Endodermal cell (in vitro differentiated cells): ENCODE data around the gene ELFN1. TPM values are rescaled to one million over a fixed set of nuclear protein-coding genes. Genes with fewer than 3 reads are reported as not detected.

Experiments
- DNase-seq: peaks from one replicate; pipeline ENCODE4 v3.0.0-alpha.2; 2017
- H3K27ac ChIP-seq: 2 replicates; pipeline ENCODE4 v1.5.1; 2013; ENCODE audit warnings: mild to moderate bottlenecking, low read depth, low read length, moderate library complexity
- H3K27me3 ChIP-seq: 2 replicates; pipeline ENCODE4 v1.6.1; 2013; ENCODE audit warnings: mild to moderate bottlenecking, low read length, moderate library complexity; ENCODE audit not compliant: insufficient read depth, control insufficient read depth, poor library complexity, severe bottlenecking
- H3K36me3 ChIP-seq: 2 replicates; pipeline ENCODE4 v1.7.0; 2013; ENCODE audit warnings: mild to moderate bottlenecking, low read length, moderate library complexity; ENCODE audit not compliant: control insufficient read depth, insufficient read depth
- H3K4me1 ChIP-seq: one replicate; pipeline ENCODE4 v1.7.0; 2013; ENCODE audit warnings: low read length; ENCODE audit not compliant: control insufficient read depth, insufficient read depth
- H3K4me3 ChIP-seq: 2 replicates; pipeline ENCODE4 v1.5.1; 2013; ENCODE audit warnings: mild to moderate bottlenecking, low read length, moderate library complexity
- H3K9ac ChIP-seq: 2 replicates; pipeline ENCODE4 v1.6.1; 2013; ENCODE audit warnings: mild to moderate bottlenecking, low read length, moderate library complexity; ENCODE audit not compliant: poor library complexity, severe bottlenecking; ENCODE audit errors: extremely low read depth
- H3K9me3 ChIP-seq: 2 replicates; pipeline ENCODE4 v1.6.1; 2013; ENCODE audit warnings: mild to moderate bottlenecking, low read length, moderate library complexity; ENCODE audit not compliant: control insufficient read depth
- H3K27ac Mint-ChIP-seq: 2 replicates; pipeline ENCODE4 v1.8.0; 2020; ENCODE audit warnings: mixed read lengths
- H3K27me3 Mint-ChIP-seq: 2 replicates; pipeline ENCODE4 v1.8.0; 2021; ENCODE audit warnings: mild to moderate bottlenecking, mixed read lengths; ENCODE audit not compliant: insufficient read depth
- H3K36me3 Mint-ChIP-seq: 2 replicates; pipeline ENCODE4 v1.8.0; 2020; ENCODE audit warnings: low read depth, mixed read lengths
- H3K4me1 Mint-ChIP-seq: 2 replicates; pipeline ENCODE4 v1.8.0; 2020; ENCODE audit warnings: mixed read lengths
- H3K4me3 Mint-ChIP-seq: 2 replicates; pipeline ENCODE4 v1.8.0; 2020; ENCODE audit warnings: mild to moderate bottlenecking, moderate library complexity, mixed read lengths
- H3K9me3 Mint-ChIP-seq: 2 replicates; pipeline ENCODE4 v1.8.0; 2020; ENCODE audit warnings: mild to moderate bottlenecking, mixed read lengths
- CTCF ChIP-seq: fragments of 200-600 bp; sonication (generic); conservative IDR thresholded peaks from 2 replicates; pipeline ENCODE4 v1.5.0; 2021; ENCODE audit warnings: antibody characterized with exemption, mild to moderate bottlenecking
- WGBS, 2 experiments: methylation state at CpG; one replicate each; pipeline versions ENCODE4 v1.1.5 to v1.1.7; 2013; ENCODE audit warnings: missing lambda C conversion rate in 2 of 2, mixed read lengths in 1 of 2; ENCODE audit not compliant: insufficient coverage in 1 of 2, insufficient read length in 1 of 2; 5-methylcytosine and 5-hydroxymethylcytosine counted together
- total RNA-seq, 2 donors: library from RNA; stranded (reverse); fragmentation: NEBNext Ultra II Directional in 1 of 2; extraction: Animal tissue kit (Norgen Biotek cat#: 25700) in 1 of 2; gene quantifications; 2 replicates in 1 of 2; 3 replicates in 1 of 2; pipeline ENCODE4 v1.2.1, GENCODE V29; 2021

ELFN1 gene
- total RNA-seq, 2 donors from 2014 or later = 2.1 to 5.0 TPM

- H3K36me3 Mint-ChIP-seq = peaks cover 1% of the 10 kb centered on the region
- no peak for DNase-seq
- no peaks in the 10 kb centered on the region for H3K9me3 Mint-ChIP-seq
- no peaks in the 10 kb centered on the region for H3K27me3 Mint-ChIP-seq
- 94 to 96% methylated on average over 13 to 17 of the region's 17 CpGs for WGBS, 2 experiments
- Histone ChIP-seq H3K9ac (no peak overlapping the region), H3K4me1 (no peaks in the 10 kb centered on the region), H3K36me3 (no peaks in the 10 kb centered on the region), H3K27ac (no peak overlapping the region), H3K9me3 (no peaks in the 10 kb centered on the region), H3K4me3 (no peak overlapping the region), H3K27me3 (no peaks in the 10 kb centered on the region)
- H3K4me3 Mint-ChIP-seq = no peak overlapping the region
- H3K4me1 Mint-ChIP-seq = no peaks in the 10 kb centered on the region
- no peak for TF ChIP-seq CTCF
- no peak overlapping the region for H3K27ac Mint-ChIP-seq
Observed at GRCh38 chr7:1740214-1740613, 70.1 kb downstream of the ELFN1 start.

- H3K4me3 Mint-ChIP-seq = no peak overlapping the region
- no peak overlapping the region for H3K27ac ChIP-seq
- DNase-seq = no peak
- H3K4me3 ChIP-seq = no peak overlapping the region
- TF ChIP-seq CTCF = no peak
- peaks cover 1% of the 10 kb centered on the region for H3K36me3 Mint-ChIP-seq
- H3K9me3 ChIP-seq = no peaks in the 10 kb centered on the region
- no peak overlapping the region for H3K9ac ChIP-seq
- no peaks in the 10 kb centered on the region for H3K27me3 Mint-ChIP-seq
- no peak overlapping the region for H3K27ac Mint-ChIP-seq
- 91 to 100% methylated on average over 1 to 8 of the region's 8 CpGs for WGBS, 2 experiments
- H3K4me1 Mint-ChIP-seq = no peaks in the 10 kb centered on the region
- no peaks in the 10 kb centered on the region for H3K36me3 ChIP-seq
- no peaks in the 10 kb centered on the region for H3K27me3 ChIP-seq
- H3K9me3 Mint-ChIP-seq = no peaks in the 10 kb centered on the region
- H3K4me1 ChIP-seq = no peaks in the 10 kb centered on the region
Observed at GRCh38 chr7:1741246-1741645, 71.2 kb downstream of the ELFN1 start.

GRCh38 chr7:1741751-1742554, 71.9 kb downstream of the ELFN1 start:
- Mint-ChIP-seq H3K27ac (no peak overlapping the region), H3K27me3 (no peaks in the 10 kb centered on the region), H3K4me3 (no peak overlapping the region), H3K4me1 (no peaks in the 10 kb centered on the region), H3K9me3 (no peaks in the 10 kb centered on the region), H3K36me3 (peaks cover 1% of the 10 kb centered on the region)
- Histone ChIP-seq H3K36me3 (no peaks in the 10 kb centered on the region), H3K4me3 (no peak overlapping the region), H3K4me1 (no peaks in the 10 kb centered on the region), H3K9me3 (no peaks in the 10 kb centered on the region), H3K27me3 (no peaks in the 10 kb centered on the region), H3K27ac (no peak overlapping the region), H3K9ac (no peak overlapping the region)
- no peak for DNase-seq
- WGBS, 2 experiments = 93 to 98% methylated on average over 19 to 33 of the region's 33 CpGs
- no peak for TF ChIP-seq CTCF
